HUES6 (cell line): ENCODE measurements around the gene PCYT2.
A peak's percentile ranks its signal among the peaks of the same experiment; 100 is the strongest.
"Not testable (repeated sequence)": the region's sequence is repeated elsewhere in the genome, so short reads cannot be mapped to it uniquely, and the experiment has no call there.

ENCODE experiments used
- H3K27ac ChIP-seq: 2 replicates; pipeline ENCODE4 v1.7.0; 2013; ENCODE audit warnings: low read depth, mild to moderate bottlenecking, low read length, inconsistent platforms
- H3K27me3 ChIP-seq: 2 replicates; pipeline ENCODE4 v1.6.1; 2013; ENCODE audit warnings: low read length; ENCODE audit not compliant: control insufficient read depth, insufficient read depth
- H3K36me3 ChIP-seq: 2 replicates; pipeline ENCODE4 v1.6.1; 2013; ENCODE audit warnings: low read length; ENCODE audit not compliant: control insufficient read depth, insufficient read depth
- H3K4me1 ChIP-seq: 2 replicates; pipeline ENCODE4 v1.6.1; 2013; ENCODE audit warnings: low read length; ENCODE audit not compliant: control insufficient read depth, insufficient read depth
- H3K4me3 ChIP-seq: 2 replicates; pipeline ENCODE4 v1.5.1; 2013; ENCODE audit warnings: low read depth, low read length
- H3K9ac ChIP-seq: one replicate; pipeline ENCODE4 v1.6.1; 2013; ENCODE audit warnings: mild to moderate bottlenecking, low read length
- H3K9me3 ChIP-seq: 2 replicates; pipeline ENCODE4 v1.6.1; 2013; ENCODE audit warnings: low read depth, low read length; ENCODE audit not compliant: control insufficient read depth, insufficient read depth

Gene PCYT2

DNA sequence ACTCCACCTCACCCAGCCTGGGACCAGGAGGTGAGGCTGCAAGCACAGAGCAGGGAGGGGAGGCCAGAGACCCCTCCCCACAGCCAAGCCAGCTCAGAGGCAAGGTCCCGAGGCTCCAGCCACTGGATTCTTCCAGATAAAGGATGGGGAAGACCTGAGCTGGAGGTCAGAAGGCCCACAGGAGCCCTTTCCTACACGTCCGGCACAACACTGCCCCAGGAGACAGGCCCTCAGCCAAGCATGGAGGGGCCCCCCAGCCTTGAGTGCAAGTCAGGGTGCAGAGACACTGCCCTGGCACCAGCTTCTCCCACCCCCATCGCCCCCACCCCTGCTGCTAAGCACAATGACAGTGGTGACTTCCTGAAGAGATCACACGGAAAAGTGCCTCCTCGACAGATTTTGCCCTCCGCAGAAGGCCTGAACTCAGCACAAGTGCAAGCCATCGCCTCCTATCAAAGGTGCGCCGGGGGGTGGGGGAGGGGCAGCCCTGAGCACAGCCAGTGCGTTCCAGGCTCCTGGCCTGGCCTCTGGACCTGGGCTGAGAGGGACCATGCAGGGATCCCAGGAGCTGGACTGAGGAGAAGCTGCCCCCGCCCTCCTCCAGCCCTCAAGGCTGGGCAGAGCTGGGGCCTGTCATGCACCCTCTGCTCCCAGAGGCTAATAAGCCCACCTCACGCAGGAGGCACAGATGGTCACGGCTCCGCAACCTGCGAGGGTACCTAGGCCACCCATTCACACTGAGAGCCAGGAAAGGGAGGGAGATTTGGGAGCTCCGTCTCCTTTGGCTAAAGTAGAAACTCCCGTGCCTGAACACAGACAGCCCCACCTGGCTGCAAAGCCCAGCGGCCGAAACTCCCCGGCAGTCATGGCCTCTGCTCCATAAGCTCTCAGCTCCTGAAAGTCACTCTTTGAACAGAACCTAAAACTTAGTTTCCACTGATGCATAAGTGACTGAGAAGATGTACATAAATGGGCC, 13.6 kb upstream of the PCYT2 start:
- Histone ChIP-seq H3K9me3 (no peaks in the 10 kb centered on the region), H3K9ac (peak overlapping the region; percentile 71), H3K4me3 (peak overlapping the region; percentile 51), H3K4me1 (peaks cover 44% of the 10 kb centered on the region), H3K36me3 (peaks cover 27% of the 10 kb centered on the region), H3K27me3 (peaks cover 10% of the 10 kb centered on the region), H3K27ac (peak overlapping the region; percentile 89; the same call in 1 of the 2 replicates)

DNA sequence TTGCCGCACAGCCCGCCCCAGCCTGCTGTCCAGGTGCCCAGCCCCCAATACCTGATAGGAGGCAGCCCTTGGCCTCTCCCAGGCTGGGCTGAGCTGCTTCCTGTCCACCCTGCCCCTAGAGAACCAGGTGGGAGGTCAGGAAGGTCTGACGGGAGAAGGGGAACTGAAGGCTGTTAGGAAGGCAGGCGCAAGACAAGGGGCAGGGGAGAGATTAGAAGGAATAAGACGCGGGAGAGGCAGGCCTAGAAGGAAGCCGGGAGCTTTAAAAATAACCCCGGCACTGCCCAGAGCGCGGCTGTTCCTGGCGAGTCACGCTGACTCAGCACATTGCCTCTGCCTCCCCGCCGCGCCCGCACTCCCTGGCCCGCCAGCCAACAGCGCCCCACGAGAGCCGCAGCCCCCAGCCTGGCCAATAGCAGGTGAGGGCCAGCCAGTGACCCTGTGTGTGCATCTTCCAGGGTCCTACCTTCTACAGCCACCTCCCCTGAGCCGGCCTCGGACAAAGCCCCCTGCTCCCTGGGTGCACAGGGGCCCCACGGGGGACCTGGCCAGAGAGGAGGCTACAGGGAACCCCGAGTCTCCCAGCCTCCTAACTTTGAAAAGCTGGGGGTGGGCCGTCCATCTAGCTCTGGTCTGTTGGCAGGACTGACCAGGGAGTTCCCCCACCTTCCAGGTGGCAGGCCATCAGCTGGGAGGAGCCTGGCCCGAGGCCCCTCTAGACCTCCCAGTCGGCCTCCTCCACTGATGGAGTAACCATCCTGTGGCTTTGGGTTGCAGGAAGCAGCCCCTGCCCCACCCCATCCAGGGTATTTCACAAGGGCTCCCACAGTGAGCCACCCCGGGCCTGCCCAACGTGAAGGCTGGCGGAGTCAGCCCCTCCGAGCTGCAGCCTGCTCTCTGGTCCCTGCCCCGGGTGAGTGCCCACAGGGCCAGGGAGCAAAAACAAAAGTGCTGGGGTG, 12.4 kb upstream of the PCYT2 start:
- Histone ChIP-seq H3K4me1 (peaks cover 38% of the 10 kb centered on the region), H3K27ac (peak overlapping the region; percentile 89; the same call in 1 of the 2 replicates), H3K9ac (peak overlapping the region; percentile 85), H3K36me3 (peaks cover 31% of the 10 kb centered on the region), H3K4me3 (peak overlapping the region; percentile 51), H3K9me3 (no peaks in the 10 kb centered on the region), H3K27me3 (peaks cover 4% of the 10 kb centered on the region)

DNA sequence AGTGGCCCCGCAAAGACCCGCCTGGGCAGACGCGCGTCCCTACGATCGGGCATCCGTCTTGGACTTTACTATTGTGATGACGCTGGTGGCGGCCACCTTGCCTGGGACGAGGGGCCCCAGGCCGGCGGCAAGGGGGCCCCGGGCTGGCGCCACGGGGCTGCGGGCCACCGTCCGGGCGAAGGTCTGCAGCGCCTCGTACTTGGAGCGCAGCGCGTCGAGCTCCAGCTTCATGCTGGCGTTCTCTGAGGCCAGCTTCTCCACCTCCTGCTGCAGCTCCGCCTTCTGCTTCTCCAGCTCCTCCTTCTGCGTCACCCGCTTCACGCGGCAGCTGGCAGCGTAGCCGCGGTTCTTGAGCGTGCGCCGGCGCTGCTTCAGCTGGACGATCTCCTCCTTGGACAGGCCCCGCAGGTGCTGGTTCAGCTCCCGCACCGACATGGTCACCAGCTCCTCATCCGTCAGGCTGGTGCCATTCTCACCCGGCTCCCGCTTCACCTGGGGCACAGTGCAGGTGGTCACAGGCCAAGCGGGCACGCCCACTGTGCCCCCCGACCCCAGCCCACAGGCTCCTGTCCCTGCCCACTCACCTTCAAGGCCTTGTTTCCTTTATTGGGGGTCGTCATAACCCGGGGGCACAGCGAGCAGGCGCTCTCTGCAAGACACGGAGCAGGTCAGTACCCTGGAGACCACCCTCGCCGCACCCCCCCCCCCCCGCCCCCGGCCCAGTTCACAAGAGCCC, 11.5 kb upstream of the PCYT2 start:
- Histone ChIP-seq H3K27me3 (no peaks in the 10 kb centered on the region), H3K27ac (peak overlapping the region; percentile 72; the same call in 1 of the 2 replicates), H3K9me3 (no peaks in the 10 kb centered on the region), H3K9ac (no peak overlapping the region), H3K4me1 (peaks cover 35% of the 10 kb centered on the region), H3K4me3 (peak overlapping the region; percentile 51), H3K36me3 (peaks cover 31% of the 10 kb centered on the region)

DNA sequence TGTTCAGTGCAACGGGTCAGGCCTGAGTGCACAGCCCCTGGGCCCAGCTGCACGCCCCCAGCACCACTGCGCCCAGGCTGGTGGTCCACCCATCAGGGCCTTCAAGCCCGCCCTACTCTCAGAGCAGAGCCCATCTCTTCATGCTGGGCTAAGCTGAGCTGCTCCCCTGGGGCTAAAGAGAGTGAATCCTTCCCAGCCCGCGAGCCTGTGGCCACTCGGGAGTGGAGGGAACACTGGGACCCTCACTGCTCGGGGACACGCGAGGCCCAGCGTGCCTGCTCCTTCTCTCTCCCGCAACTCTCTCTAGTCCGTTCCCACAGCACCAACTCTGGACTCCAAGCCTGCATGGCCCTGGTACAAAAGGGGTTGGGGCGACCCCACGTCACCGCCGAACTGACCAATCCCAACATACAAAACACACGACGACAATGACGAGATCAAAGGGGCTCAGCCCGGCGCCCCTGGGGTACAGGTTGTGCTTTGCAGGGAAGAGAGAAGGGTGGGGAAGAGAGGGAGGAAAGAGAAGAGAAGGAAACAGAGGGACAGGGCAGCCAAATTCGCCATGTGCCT, 10.9 kb upstream of the PCYT2 start:
- Histone ChIP-seq H3K27me3 (no peaks in the 10 kb centered on the region), H3K36me3 (peaks cover 31% of the 10 kb centered on the region), H3K4me3 (no peak overlapping the region), H3K4me1 (peaks cover 37% of the 10 kb centered on the region), H3K27ac (no peak overlapping the region), H3K9ac (no peak overlapping the region), H3K9me3 (no peaks in the 10 kb centered on the region)

DNA sequence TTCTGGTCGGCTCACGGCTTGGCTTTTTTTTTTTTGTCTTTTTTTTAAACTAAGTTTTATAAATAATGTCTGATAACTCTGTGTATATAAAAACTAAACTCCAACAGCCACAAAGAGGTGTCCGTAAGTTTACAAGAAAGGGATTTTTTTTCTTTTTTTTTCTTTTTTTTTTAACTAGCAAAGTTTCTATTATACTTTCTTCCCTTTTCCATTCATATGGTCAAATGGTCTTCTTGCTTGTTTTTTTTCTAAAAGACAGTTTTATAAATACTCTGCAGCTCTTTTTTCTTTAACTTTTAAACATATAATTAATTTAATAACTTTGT, 10.3 kb upstream of the PCYT2 start:
- Histone ChIP-seq H3K9me3 (no peaks in the 10 kb centered on the region), H3K27ac (no peak overlapping the region), H3K36me3 (peaks cover 31% of the 10 kb centered on the region), H3K9ac (no peak overlapping the region), H3K27me3 (no peaks in the 10 kb centered on the region), H3K4me1 (peaks cover 41% of the 10 kb centered on the region), H3K4me3 (no peak overlapping the region)

DNA sequence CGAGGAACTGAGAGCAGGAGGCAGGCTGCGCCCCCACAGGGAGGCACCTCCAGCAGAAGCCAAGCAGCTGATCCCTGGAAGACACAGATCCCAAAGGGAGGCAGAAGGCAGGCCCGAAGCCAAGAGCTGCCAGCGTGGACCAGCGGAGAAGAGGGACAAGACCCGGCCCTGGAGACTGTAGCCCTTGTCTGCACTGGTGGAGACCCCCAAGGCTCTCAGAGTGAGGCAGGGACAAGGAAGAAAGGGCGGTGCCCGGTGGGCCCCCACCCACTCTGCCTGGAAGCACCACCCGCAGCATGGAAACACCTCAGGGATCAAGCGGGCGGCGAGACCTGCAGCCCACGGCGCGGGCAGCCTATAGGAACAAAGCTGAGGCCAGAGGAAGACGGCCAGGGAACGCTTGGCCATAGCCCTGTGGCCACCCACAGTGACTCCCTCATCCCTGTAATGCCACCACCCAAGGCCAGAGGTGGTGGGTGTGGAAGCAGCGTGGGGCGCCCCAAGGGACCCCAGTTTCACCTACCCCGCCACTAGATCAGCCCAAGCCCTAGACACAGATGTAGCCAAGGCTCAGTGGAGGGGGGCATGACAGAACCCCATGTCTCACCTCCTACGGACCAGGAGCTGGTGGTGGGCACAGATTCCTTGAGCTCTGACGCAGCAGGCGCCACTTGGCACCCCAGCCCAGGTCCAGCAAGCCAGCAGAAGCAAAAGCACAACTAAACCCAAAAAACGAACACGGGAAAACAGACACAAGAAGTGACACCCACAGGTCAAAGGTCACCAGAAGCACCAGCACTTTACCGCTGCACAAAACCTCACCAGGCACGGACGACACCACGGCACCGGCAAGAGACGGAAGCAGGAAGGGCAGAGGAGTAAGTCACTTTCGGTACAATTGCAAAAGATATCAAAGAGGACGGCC, 9.7 kb upstream of the PCYT2 start:
- Histone ChIP-seq H3K27me3 (no peaks in the 10 kb centered on the region), H3K36me3 (peaks cover 32% of the 10 kb centered on the region), H3K4me3 (no peak overlapping the region), H3K9ac (no peak overlapping the region), H3K27ac (no peak overlapping the region), H3K4me1 (peaks cover 36% of the 10 kb centered on the region), H3K9me3 (no peaks in the 10 kb centered on the region)

DNA sequence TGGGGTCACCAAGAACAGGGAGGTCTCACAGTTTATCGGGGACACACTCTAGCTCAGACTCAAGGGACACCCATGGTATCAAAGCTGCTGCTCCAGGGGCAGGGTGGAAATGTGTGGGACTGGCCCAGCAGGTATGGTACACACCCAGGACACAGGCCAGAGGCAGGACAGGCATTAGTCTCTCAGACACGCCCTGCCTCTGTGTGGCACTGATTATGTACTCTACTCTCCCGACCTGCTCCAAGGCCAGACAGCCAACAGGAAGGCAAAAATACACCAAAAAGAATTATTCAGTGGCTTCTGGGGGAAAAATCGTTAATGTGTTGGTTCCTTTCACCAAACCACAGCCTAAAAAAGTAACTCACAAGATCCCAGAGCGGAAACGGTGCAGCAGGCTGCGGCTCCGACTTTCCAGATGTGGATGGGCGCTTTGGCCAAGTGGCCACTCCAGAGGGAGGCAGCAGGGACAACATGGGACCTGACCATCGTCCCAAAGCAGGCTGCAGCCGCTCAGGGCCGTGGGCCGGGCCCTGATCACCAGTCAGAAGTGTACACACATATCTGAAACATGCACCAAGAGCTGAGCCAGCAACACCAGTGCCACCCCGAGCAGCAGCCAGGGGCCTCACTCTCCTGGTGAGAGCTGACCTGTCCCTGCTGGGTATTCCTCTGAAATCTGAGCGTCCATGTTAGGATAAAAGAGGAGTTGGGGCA, 7.8 kb upstream of the PCYT2 start:
- no peak overlapping the region for H3K27ac ChIP-seq
- H3K9me3 ChIP-seq = no peaks in the 10 kb centered on the region
- H3K4me3 ChIP-seq = no peak overlapping the region
- no peak overlapping the region for H3K9ac ChIP-seq
- H3K36me3 ChIP-seq = peaks cover 51% of the 10 kb centered on the region
- no peaks in the 10 kb centered on the region for H3K27me3 ChIP-seq
- peaks cover 19% of the 10 kb centered on the region for H3K4me1 ChIP-seq

DNA sequence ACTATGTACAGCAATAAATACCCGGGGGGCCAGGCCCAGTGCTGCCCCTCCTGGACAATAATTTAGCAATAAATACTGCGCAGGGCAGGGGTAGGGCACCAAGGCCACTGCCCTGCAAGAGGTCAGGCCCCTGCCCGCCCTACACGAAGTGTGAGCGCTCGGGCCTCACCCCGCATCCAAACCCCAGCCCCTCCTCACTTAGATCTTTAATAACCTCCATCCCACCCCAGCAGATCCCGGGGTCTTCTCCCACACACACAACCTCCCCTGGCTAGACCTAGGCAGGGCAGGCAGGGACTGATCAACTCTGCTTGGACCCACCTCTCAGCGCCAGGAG, 7.1 kb upstream of the PCYT2 start:
- not testable (repeated sequence) for H3K9ac ChIP-seq, H3K9me3 ChIP-seq, H3K27me3 ChIP-seq, H3K27ac ChIP-seq
- peaks cover 12% of the 10 kb centered on the region for H3K4me1 ChIP-seq
- H3K36me3 ChIP-seq = peaks cover 58% of the 10 kb centered on the region
- H3K4me3 ChIP-seq = peak overlapping the region; percentile 64

DNA sequence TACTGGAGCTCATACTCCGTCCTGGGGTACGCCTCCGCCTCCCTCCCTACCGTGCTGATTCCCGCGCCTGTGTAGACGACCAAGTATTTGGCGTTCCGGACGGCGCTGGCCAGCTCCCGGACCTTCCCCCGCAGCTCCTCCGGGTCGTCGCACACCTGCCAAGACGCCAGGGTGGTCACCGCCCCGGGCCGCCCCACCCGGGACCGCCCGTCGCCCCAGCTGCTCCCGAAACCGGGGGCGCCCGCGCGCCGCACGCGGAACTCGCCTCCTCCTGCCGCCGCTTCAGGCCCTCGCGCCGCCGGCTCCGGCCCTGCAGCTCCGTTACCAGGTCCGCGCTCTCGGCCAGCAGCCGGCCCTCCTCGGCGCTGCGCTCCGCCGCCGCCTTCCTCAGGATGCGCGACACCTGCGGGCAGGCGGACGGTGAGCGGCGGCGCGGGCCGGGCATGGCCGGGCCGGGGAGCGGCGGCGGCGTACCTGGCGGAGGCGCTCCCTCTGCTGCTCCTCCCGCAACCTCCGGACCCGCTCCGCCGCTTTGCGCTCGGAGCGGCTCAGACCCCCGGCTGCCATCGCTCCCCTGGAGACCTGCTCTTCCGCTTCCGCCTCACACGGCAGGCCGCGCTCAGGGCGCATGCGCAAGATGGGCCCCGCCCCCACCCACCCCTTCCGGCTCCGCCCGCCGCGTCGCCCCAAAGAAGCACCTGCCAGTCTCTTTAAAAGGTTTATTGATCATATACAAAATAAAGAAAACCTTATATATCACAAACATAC, 6.5 kb upstream of the PCYT2 start, which contains the start of gene SIRT7:
SIRT7 (minus strand) TSS at position 612 of the 768 bp plus-strand sequence; CDS start at position 567, 45 bp downstream.
- Histone ChIP-seq H3K4me3 (peak within 1 kb of the TSS; percentile 64), H3K27ac (no peak within 1 kb of the TSS), H3K9me3 (no peaks in the 10 kb centered on the region), H3K9ac (peak within 1 kb of the TSS; percentile 75), H3K27me3 (no peaks in the 10 kb centered on the region), H3K36me3 (peaks cover 62% of the 10 kb centered on the region), H3K4me1 (peaks cover 8% of the 10 kb centered on the region)
